Omental fat pad (tissue), 4 donors: ENCODE results near the gene MEMO1. TPM values are rescaled to one million over a fixed set of nuclear protein-coding genes. Genes with fewer than 3 reads are reported as not detected.
"Not testable (repeated sequence)": the region's sequence is repeated elsewhere in the genome, so short reads cannot be mapped to it uniquely, and the experiment has no call there.

Experiments
- ATAC-seq: fragments of 150-250 bp; one replicate; pipeline ENCODE4 v1.9.1; 2016; ENCODE audit warnings: mild to moderate bottlenecking, moderate library complexity; ENCODE audit not compliant: low FRiP score
- DNase-seq: peaks from one replicate; pipeline ENCODE4 v3.0.0-alpha.2; 2019; ENCODE audit warnings: low spot score
- total RNA-seq, 4 donors: library from RNA; depleted of rRNA; stranded (reverse); fragments of >200 nt; gene quantifications; one replicate each; pipeline ENCODE4 v1.1.0, GENCODE V29; 2016
- TF ChIP-seq, protein P1 (sequence below), 3 donors: fragments of 450-650 bp; IDR thresholded peaks; one replicate each; pipeline ENCODE4 v1.5.1; 2016 to 2017; ENCODE audit warnings: antibody characterized with exemption in 3 of 3, mild to moderate bottlenecking in 3 of 3, moderate library complexity in 2 of 3

MEMO1 gene
- total RNA-seq, 4 donors from 2014 or later, result 14.7 to 26.2 (median 21.7) TPM

DNA sequence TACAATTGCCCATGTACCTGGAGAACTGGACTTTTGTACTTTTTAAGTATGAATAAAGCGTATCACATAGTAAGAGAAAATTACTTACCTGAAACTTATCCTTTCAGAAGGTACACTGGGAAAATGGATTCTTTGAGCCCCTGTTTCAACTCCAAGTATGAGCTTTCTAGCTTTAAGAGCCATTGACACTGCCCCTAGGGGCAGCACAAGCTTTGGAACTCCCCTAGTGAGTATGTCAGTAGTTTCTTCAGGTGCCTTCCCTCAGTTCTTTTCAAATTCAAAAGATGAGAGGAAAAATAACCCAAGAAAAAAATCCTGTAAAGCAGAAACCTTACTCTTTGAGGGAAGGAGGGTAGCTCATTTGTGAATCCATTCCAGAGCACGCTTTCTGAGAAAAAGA lies 124.1 kb downstream of the MEMO1 start:
- ATAC-seq (no peak), DNase-seq (no peak)
- TF ChIP-seq, protein P1, sequence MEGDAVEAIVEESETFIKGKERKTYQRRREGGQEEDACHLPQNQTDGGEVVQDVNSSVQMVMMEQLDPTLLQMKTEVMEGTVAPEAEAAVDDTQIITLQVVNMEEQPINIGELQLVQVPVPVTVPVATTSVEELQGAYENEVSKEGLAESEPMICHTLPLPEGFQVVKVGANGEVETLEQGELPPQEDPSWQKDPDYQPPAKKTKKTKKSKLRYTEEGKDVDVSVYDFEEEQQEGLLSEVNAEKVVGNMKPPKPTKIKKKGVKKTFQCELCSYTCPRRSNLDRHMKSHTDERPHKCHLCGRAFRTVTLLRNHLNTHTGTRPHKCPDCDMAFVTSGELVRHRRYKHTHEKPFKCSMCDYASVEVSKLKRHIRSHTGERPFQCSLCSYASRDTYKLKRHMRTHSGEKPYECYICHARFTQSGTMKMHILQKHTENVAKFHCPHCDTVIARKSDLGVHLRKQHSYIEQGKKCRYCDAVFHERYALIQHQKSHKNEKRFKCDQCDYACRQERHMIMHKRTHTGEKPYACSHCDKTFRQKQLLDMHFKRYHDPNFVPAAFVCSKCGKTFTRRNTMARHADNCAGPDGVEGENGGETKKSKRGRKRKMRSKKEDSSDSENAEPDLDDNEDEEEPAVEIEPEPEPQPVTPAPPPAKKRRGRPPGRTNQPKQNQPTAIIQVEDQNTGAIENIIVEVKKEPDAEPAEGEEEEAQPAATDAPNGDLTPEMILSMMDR (IDR thresholded peaks at IDR 0.05), result no peak

DNA sequence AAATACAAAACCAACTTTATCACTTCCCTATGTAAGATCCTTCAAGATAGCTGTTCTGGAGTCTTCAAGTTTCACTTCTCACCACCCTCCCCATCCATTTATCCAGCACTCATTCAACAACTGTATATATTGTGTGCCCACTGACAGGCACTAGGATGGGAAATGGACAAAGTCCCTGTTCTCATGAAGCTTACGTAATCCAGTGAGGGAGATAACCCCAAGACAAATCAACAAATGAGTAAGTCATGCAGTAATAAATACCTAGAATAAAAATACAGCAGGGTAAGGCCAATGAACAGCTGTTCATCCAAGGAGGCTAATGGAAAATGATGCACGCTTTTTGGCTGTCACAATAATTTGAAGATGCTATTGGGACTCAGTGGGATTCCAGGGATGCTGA lies 133.8 kb downstream of the MEMO1 start:
- ATAC-seq (no peak), DNase-seq (no peak)
- TF ChIP-seq, protein P1 (IDR thresholded peaks at IDR 0.05), result no peak

DNA sequence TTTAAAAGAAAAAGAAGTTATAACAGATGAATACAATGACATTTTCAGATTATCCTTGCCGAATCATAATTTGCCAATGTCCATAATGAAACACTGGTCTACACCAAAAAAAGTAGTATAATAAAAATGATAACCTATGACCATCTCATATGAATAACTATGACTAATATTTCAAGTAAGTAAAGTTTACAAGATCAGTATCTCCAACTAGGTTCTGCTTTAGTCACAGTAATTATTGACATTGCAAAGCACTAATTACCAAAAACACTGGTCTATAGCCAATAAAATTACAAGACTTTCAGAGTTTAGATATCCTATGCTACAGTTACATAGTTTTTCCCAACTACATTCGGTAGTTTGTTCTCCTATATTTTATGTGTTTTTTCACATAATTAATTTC lies 136.7 kb downstream of the MEMO1 start:
- ATAC-seq, result no peak
- TF ChIP-seq, protein P1 (IDR thresholded peaks at IDR 0.05), result no peak
- no peak for DNase-seq

DNA sequence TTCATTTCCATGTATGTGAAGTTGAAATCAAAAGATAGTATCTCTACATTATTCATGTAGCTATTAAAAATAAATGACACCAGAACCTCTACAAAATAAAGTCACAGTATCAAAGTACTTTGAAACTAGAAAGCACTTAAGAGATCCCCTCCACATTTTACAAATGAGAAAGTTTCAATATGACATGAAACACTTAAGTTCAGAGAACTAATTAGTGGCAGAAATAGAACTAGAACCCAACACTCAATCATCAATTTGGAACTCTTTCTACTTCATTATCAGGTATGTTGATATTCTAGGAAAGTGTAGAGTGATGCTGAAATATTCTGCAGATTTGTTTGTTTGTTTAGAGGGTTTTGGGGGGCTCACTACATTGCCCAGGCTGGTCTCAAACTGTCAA lies 145.6 kb downstream of the MEMO1 start:
- no peak for ATAC-seq
- DNase-seq, result no peak
- TF ChIP-seq, protein P1 (IDR thresholded peaks at IDR 0.05), result no peak

DNA sequence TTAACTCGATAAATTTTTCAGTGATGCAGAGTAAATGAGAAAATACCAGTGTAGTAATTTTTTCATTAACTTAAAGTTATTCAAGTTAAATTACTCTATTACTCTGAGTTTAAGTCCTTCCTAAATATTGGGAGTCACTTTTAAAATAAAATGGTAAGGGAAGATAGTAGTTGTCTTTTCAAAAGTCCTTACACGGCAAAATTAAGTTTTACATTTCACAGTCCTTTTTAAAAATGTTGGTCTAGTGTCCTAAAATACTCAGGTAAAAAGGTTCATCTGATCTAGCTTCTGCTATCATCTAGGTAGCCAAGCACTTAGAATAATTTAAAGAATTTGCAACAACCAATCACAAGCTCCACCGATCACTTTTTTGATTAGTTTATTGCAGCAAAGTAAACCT lies 146.9 kb downstream of the MEMO1 start:
- TF ChIP-seq, protein P1 (IDR thresholded peaks at IDR 0.05), result no peak
- no peak for ATAC-seq
- DNase-seq, result no peak

DNA sequence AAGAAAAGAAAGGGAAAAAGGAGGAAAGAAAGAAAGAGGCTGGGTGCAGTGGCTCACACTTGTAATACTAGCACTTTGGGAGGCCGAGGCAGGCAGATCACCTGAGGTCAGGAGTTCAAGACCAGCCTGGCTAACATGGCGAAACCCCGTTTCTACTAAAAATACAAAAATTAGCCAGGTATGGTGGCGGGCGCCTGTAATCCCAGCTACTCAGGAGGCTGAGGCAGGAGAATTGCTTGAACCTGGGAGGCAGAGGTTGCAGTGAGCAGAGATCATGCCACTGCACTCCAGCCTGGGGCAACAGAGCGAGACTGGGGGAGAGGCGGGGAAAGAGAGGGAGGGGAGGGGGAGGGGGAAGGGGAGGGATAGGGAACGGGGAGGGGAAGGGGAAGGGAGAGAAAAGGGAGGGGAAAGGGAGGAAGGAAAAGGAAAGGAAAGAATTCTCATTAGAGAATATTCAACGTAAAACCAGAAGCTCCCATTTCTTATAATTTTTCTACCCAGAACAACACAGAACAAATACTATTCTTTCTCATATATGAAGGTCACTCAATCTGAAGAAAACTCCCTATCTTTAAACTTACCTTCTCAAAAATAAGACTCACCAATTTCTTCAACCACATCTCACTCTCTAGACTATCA lies 147.7 kb downstream of the MEMO1 start:
- DNase-seq, ATAC-seq: not testable (repeated sequence)

DNA sequence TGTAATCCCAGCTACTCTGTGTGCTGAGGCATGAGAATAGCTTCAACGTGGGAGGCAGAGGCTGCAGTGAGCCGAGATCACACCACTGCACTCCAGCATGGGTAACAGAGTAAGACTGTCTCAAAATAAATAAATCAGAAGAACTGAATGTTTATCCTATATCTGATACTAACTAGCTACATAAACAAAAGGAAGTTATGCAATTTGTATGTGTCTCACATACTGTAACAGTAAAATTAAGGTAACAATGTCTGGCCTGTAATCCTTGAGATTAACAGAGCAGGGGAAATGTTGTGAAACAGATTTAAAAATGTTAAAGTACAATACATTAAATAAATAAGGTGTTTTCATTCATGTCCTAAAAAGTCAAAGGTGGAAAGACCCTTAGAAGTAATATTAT lies 150.8 kb downstream of the MEMO1 start:
- DNase-seq, result no peak
- TF ChIP-seq, protein P1 (IDR thresholded peaks at IDR 0.05), result no peak
- no peak for ATAC-seq
